RKO (cell line): Measurements from ENCODE around the gene CUTC.

ENCODE experiments used
- DNase-seq: peaks from one replicate; pipeline ENCODE4 v3.0.0-alpha.2; 2016; ENCODE audit warnings: low spot score

The CUTC gene

DNA sequence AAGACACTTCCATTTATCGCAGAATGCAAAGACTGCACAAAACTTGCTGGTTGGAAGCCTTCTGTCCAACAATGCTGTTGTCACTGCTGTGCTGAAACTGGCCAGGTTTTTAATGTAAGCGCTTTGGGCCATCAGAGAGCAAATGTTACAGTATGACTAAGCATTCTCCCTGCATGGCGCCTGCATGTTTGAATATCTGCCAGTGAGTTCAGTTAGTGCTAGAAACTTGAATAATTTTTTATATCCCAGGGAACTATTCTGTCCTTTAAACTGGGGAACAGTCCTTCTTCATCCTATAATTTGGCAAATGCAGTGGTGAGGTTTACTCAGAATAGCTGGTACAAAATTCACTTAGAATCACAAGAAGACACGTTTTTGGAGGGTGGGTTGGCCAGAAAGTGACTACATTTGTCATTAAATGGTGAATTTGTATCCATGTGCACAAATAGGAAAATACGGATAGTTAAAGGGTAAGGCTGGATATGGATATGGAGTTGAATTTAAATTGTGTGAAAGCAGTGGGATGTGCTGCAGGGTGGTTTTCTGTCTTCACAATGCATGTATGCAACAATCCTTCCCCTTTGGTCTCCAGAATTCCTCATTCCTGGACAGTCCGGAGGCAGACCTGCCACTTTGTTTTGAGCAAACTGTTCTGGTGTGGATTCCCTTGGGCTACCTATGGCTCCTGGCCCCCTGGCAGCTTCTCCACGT, 52.1 kb downstream of the CUTC start:
- DNase-seq: peak; percentile 6

DNA sequence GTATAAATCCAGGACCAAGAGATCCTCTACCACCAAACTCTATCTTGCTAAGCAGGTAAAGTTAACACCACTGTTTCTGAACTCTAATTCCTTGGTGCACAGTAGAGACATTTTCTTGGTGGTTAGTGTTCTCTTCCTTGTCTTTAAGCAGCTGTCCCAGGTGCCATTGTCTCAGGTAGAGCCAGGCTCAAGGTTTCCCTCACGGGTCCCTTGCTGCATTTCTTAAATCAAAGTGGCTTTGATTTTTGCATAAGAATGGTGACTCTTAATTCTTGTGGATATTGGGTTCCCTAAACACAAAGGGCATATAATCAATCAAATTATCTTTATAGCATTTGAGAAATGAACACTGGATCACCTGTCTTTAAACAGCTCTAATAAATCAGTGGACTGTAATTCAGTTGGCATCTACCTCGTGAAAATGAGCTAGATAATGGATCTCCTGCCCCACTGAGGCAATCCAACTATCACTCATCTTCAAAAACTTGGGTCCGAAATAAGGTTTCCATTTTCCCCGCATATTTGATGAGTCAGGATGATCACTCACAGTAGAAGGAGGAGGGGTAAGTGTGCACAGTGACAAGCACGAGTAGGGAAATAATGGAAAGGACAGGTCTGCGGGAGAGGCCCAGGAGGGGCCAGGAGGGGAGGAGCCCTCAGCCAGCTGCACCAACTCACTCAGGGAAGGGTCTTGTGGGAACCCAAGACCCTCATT, 52.9 kb downstream of the CUTC start:
- DNase-seq: peak; percentile 14

DNA sequence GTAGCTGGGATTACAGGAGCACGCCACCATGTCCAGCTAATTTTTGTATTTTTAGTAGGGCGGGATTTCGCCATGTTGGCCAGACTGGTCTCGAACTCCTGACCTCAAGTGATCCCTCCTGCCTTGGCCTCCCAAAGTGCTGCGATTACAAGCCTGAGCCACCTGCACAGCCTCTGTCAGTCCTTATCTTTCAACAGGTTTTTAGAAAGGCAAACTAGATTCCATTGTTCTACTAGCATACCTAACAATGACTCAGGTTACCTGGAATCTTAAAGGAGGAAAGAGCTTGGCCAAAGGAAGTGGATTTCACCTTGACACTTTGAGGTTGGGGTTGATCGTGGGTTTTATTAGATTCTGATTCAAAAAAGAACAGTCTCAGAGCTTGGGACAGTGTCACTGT, 53.6 kb downstream of the CUTC start:
- no peak for DNase-seq

DNA sequence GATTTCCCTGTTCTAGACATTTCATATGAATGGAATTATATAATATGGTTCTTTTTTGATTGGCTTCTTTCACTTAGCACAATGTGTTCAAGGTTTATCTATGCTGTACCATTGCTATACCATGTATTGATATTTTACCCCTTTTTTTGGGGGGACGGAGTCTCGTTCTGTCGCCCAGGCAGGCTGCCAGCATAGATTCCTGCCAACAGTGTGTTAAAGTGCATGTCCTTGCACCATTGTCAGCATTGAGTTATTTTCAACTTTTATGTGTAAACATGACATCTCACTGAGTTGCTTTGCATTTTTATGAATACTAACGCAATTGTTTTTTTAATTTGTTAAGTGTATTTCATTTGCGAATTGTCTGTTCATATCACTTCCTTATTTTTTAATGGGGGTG, 55.3 kb downstream of the CUTC start:
- no peak for DNase-seq

DNA sequence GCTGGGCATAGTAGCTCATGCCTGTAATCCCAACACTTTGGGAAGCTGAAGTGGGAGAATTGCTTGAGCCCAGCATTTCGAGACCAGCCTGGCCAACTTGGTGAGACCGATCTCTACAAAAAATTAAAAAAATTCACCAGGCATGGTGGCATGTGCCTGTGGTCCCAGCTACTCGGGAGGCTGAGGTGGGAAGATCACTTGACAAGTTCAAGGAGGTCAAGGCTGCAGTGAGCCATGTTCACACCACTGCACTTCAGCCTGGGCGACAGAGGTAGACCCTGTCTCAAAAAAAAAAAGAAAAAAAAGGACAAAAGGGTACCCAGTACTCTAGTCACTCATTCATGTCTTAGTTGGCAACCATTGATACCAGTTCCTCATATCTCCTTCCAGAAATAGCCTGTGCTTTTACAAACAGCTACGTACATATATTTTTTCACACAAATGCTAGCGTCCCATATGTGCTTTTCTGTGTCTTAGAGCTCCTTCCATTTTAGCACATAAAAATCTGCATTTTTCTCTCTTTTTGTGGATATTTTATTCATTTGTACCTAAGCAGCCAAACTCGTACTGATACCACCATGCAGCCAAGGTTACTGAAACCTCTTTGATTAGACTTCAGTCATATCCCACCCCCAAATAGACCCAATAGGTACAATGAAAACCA, 55.9 kb downstream of the CUTC start:
- DNase-seq: no peak

DNA sequence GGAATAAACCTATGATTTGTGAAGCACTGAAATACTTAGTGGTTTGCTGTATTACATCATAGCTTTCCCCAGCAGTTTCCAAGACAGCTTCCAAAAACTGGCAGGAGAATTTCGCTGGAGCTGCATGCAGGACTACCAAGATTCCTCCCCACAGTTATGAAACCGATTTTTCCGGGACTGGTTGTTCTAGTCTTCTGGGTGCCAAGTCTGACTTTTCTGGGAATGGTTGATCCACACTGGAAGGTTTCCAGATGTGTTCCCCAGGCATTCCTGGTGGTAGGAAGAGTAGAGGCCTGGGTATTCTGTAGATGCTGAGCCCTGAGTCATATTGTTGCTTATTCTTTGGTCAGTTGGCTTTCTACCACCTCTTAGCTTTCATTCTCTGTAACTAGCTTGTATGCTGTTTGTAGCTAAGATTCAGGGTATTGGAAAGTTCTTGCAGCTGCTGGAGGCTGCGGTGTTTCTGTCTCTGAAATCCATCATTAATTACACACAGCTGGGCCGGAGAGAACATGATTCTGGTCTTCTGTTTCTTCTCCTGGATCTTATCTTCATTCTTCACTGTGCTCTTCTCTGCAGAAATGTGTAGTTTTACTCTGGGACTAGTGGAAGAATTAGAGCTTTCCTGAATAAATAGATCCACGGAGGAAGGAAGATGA, 56.7 kb downstream of the CUTC start:
- DNase-seq: no peak

DNA sequence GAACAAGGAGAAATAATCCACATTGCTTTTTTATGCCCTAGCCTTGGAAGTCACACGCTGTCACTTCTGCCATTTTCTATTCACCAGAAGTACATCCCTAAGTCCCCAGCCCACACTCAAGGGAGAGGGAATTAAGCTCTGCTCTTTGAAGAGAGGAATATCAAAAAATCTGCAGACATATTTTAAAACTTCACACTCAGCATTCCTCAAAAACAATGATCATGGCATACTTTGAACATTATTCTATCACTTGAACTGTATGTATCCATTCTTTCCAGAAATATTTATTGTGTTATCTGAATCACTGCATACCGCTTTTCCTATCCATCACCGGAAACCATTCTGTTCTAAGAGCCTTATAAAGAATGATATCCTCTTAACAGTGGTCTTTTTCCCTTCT, 59.8 kb downstream of the CUTC start:
- no peak for DNase-seq

DNA sequence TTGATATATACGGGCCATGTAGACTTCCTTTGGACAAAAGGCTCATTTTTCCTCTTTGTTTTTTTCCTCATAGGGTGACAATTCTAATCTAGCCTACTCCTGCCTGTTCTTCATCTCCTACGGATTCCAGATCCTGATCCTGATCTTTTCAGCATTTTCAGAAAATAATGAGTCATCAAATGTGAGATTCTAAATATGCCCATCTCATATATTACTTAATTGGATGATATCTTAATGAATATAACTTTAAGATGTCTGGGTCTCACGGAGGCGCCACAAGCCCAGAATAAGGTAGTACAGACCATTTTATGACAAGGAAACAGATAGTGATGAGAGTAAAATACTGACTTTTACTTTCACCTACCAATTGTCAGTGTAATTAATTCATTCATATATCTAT, 61.8 kb downstream of the CUTC start:
- DNase-seq: no peak

DNA sequence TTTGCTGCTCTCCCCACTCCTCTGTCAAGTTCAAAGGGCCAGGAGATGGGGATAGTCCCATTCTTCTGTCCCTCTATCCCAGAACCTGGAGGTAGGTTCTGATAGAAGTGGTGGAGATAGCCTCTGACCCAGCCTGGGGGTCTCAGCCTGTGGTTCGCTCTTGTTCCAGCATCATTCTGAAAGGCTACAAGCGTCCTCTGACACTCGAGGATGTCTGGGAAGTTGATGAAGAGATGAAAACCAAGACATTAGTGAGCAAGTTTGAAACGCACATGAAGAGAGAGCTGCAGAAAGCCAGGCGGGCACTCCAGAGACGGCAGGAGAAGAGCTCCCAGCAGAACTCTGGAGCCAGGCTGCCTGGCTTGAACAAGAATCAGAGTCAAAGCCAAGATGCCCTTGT, 64.9 kb downstream of the CUTC start:
- no peak for DNase-seq

DNA sequence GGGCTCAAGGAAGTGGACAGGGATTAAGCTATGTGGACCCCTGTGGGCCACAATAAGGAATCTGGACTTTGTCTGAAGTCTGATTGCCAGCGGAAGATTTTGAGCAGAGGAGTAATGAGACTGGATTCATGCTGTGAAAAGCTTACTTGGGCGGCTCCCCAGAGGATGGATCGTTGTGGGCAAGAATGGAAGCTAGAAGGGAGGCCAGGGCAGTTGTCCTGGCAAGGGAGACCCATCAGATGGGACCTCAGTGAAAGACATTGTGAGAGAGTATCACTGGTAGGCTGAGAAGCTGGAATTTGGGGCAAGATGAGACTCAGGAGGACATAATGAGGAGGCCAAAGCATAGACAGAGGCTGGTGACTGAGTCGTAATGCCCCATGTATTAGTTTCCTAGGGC, 66.0 kb downstream of the CUTC start:
- no peak for DNase-seq

DNA sequence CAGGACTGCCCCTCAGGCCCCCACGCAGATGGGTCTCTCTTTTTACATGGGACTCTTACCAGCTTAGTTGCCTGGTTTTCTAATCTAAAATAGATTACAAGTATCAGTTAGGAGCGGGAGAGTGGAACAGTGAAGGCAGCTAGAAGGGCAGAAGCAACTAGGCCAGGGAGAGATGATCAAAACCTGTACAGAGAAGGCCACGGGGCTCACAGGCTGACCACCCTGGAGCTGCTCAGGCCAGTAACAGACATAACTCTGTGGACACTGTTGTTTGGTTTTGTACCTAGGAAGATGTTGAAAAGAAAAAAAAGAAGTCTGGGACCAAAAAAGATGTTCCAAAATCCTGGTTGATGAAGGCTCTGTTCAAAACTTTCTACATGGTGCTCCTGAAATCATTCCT, 66.9 kb downstream of the CUTC start:
- DNase-seq: no peak

DNA sequence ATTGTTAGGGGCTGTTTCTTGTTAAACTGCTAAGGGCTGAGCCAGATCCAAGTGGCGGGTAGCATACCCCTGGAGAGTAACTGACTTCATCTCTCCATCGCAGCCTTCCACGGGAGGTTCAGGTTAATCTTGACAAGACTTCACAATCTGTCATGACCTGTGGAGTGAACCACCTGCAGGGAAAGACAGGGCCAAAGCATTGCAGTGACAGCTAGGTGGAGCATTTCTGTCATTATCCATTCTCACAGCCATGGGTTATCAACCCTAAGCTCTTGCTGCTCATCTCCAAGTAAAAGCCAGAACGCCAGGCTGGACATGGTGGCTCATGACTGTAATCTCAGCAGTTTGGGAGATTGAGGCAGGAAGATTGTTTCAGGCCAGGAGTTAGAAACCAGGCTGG, 67.6 kb downstream of the CUTC start:
- DNase-seq: no peak

DNA sequence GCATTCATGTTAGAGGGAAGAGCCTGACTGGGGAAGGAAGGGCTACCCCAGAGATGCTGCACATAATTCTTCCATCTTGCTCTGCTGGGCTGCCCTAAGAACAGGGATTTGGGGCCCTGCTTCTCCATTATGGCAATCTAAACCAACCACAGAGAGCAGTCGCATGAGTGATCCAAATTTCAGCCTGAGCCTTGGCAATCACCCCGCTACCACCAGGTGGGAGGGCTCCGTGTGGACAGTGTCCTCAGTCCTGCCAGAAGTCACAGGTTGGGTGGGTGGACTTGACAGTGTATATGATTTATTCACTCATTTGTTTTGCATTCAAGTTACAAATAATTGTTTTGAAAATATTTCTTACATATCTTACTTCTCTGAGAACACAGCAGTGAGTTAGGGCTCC, 72.4 kb downstream of the CUTC start:
- no peak for DNase-seq

DNA sequence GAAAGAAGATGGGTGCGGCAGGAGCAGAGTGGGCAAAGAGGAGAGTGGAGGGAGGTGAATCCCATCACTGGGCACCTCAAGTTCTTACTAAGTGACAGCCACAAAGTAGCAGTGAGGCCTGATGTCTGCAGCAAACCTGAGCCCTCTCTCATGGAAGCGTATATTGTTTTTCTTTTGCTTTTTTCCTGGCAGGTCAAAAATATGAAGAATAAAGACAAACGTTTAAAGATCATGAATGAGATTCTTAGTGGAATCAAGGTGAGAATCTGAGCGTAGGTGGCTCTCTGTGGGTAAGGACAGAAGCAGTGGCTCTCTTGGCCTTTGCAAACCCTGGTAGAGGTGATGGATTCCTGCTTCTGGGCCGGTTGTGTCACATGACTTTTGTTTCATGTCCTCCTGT, 73.2 kb downstream of the CUTC start:
- no peak for DNase-seq
